RWPE1 (cell line): ENCODE data around the gene CUX1.

Experiments
- CTCF ChIA-PET: fragments of 350-600 bp; sonication (Branson Sonifier 250); formaldehyde crosslinking; extraction: SDS; loops from one replicate; lab custom pipeline; 2021; lab: Yijun Ruan, JAX
- POLR2A ChIA-PET: fragments of 400-600 bp; formaldehyde crosslinking; extraction: SDS; loops from one replicate; lab custom pipeline; 2020; ENCODE audit warnings: antibody characterized with exemption; ENCODE audit not compliant: low non-redundant PET; lab: Yijun Ruan, JAX
- DNase-seq: peaks from one replicate; pipeline ENCODE4 v3.0.0; 2012; ENCODE audit warnings: low spot score
- H3K27ac ChIP-seq: fragments of 450-650 bp; 2 replicates; pipeline ENCODE4 v1.5.1; 2017
- TF ChIP-seq, protein P1 (sequence below): fragments of 450-650 bp; conservative IDR thresholded peaks from 2 replicates; pipeline ENCODE4 v1.5.1; 2017; ENCODE audit warnings: low read depth, mild to moderate bottlenecking

Gene CUX1

DNA sequence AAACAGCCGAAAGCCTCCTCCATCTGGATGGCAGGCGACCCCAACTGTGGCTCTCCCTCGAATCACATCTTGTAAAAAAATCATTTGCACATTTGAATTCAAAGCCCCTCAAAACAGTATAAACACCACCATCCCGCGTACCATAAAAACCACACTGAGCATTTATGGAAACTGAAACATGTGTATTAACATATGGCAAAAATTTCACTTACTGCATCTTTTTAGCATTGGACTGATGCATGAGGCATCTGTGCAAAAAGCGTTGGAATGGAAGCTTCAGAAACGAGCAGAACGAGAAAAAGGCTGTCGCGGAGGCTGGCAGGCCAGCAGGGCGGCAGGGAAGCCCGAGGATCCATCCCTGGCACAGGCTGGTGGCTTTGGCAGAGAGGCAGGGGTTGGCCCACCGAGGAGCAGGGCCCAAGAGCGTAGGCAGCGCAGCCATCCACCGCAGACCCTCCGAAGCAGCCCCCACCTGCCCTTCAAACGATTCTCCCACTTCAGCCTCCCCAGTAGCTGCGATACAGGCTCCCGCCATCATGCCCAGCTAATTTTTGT lies 39.3 kb upstream of the CUX1 start:
- TF ChIP-seq, protein P1, sequence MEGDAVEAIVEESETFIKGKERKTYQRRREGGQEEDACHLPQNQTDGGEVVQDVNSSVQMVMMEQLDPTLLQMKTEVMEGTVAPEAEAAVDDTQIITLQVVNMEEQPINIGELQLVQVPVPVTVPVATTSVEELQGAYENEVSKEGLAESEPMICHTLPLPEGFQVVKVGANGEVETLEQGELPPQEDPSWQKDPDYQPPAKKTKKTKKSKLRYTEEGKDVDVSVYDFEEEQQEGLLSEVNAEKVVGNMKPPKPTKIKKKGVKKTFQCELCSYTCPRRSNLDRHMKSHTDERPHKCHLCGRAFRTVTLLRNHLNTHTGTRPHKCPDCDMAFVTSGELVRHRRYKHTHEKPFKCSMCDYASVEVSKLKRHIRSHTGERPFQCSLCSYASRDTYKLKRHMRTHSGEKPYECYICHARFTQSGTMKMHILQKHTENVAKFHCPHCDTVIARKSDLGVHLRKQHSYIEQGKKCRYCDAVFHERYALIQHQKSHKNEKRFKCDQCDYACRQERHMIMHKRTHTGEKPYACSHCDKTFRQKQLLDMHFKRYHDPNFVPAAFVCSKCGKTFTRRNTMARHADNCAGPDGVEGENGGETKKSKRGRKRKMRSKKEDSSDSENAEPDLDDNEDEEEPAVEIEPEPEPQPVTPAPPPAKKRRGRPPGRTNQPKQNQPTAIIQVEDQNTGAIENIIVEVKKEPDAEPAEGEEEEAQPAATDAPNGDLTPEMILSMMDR: no peak
- ChIA-PET POLR2A (no interaction called here), CTCF (no interaction called here)
- no peak overlapping the region for H3K27ac ChIP-seq
- no peak for DNase-seq

DNA sequence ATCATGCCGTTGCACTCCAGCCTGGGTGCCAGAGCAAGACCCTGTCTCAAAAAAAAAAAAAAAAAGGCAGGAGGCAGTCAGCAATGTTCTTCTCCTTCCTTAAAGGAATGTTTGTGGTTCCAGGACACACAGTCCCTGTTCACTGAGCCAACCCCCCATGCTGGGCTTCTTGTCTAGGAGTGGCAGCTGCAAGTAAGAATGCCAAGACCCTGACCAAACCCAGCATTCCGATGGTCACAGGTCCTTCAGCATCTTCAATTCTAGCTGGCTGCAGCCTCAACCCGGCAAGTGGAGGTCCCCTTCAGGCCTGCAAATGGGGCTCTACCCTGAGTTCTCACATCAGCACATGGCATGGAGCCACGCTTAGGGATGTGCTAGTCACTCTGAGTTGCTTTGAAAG lies 38.2 kb upstream of the CUX1 start:
- ChIA-PET POLR2A (no interaction called here), CTCF (interaction anchor here (0.6 kb wide), 1 partner anchor 159 kb away, joined by 3 read pairs; no protein-coding TSS in a partner anchor)
- TF ChIP-seq, protein P1: no peak
- H3K27ac ChIP-seq: no peak overlapping the region
- DNase-seq: no peak

DNA sequence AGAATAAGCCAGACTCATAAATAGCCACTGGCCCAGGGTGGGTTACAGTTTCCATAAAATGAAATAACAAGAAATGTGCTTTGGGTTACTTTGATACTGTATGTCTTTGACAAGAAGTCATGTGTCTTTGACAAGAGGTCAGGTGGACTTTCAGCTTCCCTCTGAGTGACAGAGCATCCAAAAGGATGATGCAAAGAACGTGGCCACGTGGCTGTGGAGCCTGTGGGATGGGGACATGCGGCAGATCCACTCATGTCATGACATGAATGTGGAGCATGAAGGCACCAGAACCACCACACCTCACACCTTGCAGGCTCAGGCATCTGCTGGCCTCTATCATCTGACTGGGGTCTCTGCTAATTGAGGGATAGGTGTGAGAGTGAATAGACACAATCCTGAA lies 37.1 kb upstream of the CUX1 start:
- ChIA-PET CTCF (no interaction called here), POLR2A (no interaction called here)
- H3K27ac ChIP-seq: no peak overlapping the region
- no peak for DNase-seq
- TF ChIP-seq, protein P1: no peak

DNA sequence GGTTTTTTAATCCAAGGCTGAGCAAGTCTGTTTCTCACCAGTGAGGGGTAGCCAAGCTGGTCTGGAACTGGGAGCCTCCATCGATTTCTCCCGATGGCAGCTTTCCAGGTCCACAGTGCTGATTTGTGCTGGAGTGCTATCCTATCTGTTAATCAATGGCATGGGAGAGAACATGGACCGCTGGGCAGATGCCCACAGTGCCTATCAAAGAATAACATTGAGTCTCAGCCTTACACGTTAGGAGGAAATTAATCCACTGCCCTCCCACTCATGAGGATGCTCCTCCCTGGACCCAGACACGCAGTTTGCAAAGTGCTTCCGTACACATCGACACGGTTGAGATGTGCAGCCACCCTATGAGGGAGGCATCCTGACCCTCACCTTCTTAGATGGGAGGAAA lies 36.0 kb upstream of the CUX1 start:
- TF ChIP-seq, protein P1: no peak
- DNase-seq: no peak
- ChIA-PET POLR2A (no interaction called here), CTCF (no interaction called here)
- no peak overlapping the region for H3K27ac ChIP-seq

DNA sequence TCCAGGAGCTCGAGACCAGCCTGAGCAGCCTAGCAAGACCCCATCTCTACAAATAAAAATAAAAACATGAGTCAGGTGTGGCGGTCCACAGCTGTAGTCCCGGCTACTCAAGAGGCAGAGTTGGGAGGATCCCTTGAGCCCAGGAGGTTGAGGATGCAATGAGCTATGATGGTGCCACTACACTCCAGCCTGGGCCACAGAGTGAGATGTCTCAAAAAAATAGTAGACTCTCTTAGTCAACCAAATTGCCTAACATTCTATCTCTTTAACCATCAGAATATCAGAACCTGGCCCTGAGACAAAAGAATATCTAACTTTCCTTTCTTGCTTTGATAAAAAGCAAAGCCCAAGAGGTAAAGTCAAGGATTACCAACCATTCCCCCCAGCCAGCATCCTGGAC lies 35.0 kb upstream of the CUX1 start:
- no peak for DNase-seq
- POLR2A ChIA-PET: no interaction called here
- CTCF ChIA-PET: no interaction called here
- TF ChIP-seq, protein P1: no peak
- H3K27ac ChIP-seq: no peak overlapping the region

DNA sequence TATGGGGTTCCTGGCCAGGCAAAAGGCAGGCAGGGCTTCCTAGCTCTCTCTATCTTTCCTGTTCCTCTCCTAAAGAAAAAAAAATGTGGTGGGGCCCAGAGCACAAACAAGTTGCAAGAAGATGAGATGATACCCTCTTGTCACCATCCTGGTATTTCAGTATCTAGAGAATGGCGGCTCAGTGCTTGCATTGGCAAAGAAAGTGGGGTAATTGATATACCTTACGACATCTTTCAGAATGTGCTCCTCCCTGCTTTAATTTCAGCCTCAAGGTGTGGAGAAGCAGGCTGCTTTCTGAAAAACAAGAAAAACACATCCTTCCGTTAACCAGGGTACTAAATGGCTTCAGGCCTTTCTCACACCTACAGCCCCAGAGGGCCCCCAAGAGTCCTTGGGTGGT lies 34.5 kb upstream of the CUX1 start:
- TF ChIP-seq, protein P1: no peak
- ChIA-PET CTCF (no interaction called here), POLR2A (no interaction called here)
- DNase-seq: no peak
- H3K27ac ChIP-seq: no peak overlapping the region
